ENCODE measurements around the gene ZNF628.

DNA sequence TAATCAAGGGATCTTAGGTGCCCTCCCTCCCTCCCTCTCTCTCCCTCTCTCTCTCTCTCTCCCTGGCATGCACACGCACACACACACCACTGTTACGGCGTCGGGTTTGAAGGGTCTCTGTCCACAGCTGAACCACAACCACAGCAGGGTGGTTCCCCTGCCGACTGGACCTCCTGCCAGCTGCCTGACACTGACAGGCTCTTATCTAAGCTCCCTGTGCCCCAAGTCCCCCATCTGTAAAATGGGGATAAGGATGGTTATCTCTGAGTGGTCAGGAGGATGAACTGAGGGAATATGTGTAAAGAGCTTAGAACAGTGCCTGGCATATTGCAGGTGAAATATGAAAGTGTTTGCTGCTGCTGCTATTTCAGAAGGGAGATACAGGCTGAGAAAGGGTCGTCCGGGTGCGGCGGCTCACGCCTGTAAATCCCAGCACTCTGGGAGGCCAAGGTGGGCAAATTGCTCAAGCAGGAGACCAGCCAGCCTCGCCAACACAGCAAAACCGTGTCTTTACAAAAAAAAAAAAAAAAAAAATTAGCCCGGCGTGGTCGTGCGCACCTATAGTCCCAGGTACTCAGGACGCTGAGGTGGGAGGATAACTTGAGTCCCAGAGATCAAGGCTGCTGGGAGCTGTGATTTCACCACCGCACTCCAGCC lies 32.5 kb upstream of the ZNF628 start:
- TF ChIP-seq GABPA (IDR thresholded peaks at IDR 0.05; ENCODE audit: low read depth) (no peak), POLR2AphosphoS5 (IDR thresholded peaks at IDR 0.05; ENCODE audit: low read depth) (no peak)
- TF ChIP-seq, protein P1, sequence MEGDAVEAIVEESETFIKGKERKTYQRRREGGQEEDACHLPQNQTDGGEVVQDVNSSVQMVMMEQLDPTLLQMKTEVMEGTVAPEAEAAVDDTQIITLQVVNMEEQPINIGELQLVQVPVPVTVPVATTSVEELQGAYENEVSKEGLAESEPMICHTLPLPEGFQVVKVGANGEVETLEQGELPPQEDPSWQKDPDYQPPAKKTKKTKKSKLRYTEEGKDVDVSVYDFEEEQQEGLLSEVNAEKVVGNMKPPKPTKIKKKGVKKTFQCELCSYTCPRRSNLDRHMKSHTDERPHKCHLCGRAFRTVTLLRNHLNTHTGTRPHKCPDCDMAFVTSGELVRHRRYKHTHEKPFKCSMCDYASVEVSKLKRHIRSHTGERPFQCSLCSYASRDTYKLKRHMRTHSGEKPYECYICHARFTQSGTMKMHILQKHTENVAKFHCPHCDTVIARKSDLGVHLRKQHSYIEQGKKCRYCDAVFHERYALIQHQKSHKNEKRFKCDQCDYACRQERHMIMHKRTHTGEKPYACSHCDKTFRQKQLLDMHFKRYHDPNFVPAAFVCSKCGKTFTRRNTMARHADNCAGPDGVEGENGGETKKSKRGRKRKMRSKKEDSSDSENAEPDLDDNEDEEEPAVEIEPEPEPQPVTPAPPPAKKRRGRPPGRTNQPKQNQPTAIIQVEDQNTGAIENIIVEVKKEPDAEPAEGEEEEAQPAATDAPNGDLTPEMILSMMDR (IDR thresholded peaks at IDR 0.05; ENCODE audit: insufficient read depth, low read length) = no peak

Measured in HL-60 (cell line).